ENCODE data around the gene SMC4.
"Not testable (repeated sequence)": the region's sequence is repeated elsewhere in the genome, so short reads cannot be mapped to it uniquely, and the experiment has no call there.

SMC4 gene

DNA sequence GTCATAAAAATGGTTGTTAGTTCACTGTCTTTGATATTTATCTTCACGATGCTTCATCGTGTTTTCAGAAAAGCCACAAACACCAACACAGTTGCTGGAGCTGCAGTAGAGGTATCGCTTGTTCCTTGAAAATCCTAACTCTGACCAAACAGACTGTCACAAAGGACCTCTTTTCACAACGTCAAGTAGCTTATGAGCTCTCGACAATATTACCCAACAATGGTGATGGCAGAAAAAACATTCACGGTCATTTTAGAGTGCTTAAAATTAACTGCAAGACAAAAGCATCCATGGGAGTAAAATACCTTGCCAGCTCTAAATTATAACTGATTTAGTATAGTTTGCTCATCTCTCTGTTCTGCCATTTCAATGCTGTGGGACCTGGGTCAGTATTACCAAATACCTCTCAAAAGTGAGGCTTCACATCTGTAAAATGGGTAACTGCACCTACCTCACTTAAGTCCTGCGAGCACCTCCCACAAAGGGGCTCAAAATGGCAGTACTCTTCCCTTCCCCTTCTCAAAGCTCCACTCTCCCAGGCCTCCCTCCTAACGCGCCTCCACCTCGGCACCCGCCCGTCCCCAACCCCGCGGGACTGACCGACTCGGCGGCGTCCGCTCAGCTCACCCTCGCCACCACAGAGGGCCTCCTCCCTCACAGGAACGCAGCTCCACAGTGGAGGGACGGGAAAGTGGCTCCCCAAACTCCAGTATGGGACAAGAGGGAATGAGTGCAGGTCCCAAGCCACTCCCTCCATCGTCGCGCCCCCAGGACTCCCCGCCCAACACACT is 49.6 kb downstream of the SMC4 start:
- DNase-seq, result no peak

DNA sequence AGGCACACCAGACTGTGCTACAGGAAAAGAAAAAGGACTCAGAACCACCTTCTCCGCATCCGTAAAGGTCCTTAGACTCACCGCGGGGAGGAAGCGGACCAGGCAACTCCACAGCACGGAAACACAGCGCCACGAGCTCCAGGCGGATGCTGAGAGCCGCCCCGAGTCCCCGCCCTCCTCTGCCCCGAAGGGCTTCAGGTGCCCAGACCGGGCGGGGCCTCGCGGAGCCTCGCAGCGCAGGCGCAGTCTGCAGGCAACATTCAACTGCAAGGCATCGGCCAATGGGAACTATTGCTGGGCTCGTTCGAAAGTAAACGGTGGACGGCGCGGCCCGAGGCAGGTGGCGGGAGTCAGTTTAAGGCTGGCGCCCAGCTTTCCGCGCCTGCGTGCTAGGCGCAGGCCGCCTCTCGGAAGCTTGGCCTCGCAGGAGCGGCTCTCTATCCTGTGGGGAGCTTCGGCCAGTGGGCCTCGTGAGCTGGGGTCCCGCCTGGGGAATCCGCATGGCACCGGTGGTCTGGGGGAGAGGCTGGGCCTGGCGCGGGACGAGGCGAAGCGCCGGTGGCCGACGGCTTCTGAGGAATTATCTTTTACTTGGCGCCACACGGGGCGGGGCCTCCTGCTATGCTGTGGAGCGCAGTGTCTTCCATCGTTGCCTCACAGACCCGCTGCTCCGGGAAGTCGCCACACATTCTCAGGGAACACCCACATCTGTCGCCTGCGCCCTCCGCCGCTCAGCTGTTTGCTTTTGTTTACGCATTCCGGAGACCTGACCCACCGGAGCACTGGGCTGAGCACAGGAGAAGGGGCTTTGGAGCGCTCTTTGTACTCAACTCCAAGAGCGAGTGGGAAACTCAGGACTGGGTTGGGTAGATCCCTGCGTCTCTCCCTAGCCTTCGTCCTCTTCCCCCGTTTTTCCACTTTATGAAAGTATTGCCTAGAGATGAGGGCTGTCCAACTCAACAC is 50.5 kb downstream of the SMC4 start, which contains the start of gene TRIM59:
Gene TRIM59 (minus strand): TSS at position 151 of the 963 bp plus-strand sequence. CDS start 10,603 bp downstream, outside the sequence.
- peak; percentile 25 for DNase-seq

- no peak for DNase-seq
Observed at GRCh38 chr3:160450846-160451245, 51.4 kb downstream of the SMC4 start.

GRCh38 chr3:160451602-160452001 is 52.2 kb downstream of the SMC4 start:
- DNase-seq, result no peak

DNA sequence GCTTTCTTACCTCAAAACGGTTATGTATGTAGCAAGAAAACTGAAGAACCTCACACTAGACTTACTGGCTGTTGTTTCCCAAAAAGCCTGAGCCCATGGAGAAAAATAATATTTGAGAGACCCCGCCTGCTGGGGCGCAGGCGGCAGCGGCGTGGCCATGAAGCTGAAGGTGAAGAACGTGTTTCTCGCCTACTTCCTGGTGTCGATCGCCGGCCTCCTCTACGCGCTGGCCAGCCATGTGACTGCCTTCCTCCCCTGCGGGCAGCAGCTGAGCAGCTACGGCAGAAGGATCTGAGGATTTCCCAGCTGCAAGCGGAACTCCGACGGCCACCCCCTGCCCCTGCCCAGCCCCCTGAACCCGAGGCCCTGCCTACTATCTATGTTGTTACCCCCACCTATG is 52.8 kb downstream of the SMC4 start:
- DNase-seq, result not testable (repeated sequence)

DNA sequence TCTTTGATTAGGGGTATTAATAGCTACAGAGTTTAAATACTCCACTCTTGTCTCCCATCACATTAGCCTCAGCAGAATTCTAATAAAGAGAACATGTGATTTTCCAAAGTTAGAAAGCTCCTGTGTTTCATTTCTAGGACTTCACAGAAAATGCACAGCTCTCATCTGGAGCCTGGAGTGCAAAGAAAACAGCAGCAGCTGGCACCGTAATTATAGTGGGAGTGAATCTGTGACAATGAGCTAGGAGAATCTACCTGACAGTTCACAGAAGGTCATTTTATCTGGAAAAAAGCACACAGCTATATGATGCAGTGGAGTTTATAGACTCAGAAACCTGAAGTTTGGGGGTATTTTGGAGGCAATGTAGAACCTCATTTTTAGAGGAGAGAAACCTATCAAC is 55.5 kb downstream of the SMC4 start:
- peak; percentile 85 for DNase-seq

- DNase-seq, result no peak
Observed at GRCh38 chr3:160455846-160456245, 56.4 kb downstream of the SMC4 start.

- peak; percentile 81 for DNase-seq
Observed at GRCh38 chr3:160458151-160458550, 58.7 kb downstream of the SMC4 start.

- no peak for DNase-seq
Observed at GRCh38 chr3:160459450-160459970, 60.1 kb downstream of the SMC4 start.

GRCh38 chr3:160460033-160460432 is 60.6 kb downstream of the SMC4 start:
- no peak for DNase-seq

DNA sequence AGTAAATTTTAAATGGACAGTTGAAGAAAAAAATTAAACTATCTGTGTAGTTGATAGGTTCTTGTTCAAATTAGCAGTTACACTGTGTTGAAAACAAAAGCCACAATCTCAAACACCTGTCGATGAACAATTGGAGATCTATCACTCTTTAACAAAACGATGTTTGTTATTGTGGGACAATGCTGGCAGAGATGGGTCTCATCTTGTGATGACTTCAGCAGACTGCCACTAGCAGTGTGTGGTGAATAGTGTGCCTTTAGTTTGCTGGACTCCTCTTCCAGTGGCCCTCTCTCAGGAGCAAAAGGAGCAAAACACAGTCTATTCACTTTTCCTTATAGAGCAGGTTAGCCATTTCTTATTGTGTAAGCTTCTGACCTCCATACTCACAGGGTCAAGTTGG is 64.9 kb downstream of the SMC4 start:
- DNase-seq, result no peak

DNA sequence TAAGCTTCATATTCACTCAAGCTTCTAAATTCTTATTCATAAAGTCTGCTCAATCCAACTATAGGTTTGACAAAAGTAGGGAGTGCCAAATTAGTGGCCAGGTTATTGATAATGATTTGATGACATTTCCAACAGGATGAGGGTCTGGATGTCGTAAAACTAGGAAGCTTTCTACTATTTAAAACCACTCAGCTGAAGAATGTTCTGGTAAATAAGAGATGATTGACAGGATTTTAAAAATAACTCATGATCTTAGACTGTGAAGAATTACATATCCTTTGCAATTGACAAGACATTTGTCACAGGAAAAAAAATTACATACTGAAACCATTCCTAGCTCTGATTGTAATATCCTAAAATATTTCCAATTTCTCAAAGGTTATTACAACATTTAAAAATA is 65.5 kb downstream of the SMC4 start:
- DNase-seq, result no peak

DNA sequence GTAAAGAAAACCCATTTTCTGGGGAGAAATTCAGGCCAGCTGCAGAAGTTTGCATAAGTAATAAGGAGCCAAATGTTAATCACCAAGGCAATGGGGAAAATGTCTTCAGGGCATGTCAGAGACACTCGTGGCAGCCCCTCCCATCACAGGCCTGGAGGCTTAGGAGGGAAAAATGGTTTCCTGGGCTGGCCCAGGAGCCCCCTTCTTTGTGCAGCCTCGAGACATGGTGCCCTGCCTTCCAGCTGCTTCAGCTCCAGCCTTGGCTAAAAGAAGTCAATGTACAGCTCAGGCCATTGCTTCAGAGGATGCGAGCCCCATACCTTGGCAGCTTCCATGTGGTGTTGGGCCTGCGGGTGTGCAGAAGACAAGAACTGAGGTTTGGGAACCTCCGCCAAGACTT is 70.7 kb downstream of the SMC4 start:
- no peak for DNase-seq

DNA sequence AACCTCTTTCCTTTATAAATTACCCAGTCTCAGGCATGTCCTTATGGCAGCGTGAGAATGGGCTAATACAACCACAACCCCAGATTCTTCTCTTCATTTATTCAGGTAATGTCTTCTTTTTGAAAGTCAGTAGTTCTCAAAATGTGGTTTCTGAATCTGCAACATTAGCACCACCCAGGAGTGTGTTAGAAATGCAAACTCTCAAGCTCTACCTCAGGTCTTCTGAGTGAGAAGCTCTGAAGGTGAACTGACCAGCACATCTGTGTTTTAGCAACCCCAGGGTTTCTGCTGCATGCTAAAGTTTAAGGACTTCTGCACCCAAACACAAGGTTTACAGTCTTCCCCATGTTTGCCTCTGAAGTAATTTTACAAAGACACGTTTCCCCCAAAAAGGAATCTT is 72.4 kb downstream of the SMC4 start:
- no peak for DNase-seq

- DNase-seq, result no peak
Observed at GRCh38 chr3:160472344-160472743, 72.9 kb downstream of the SMC4 start.

GRCh38 chr3:160473221-160473620 is 73.8 kb downstream of the SMC4 start:
- no peak for DNase-seq

DNA sequence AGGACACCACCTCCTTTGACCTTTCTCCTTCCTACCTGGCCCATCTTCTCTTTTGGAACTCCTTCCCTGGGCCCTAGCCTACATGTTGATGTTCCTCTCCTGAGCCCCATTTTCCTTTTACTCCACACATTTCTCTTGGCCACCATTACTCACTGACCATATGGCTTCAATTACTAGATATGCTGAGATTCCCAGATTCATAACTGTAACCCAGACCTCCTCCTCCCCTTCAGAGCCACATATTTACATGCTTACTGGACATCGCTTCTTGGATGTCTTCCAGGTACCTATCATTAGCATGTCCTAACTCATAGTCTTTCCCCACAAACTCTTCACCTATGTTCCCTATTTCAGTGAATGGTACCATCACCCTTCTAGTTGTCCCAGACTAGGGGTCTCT is 74.5 kb downstream of the SMC4 start:
- DNase-seq, result no peak

DNA sequence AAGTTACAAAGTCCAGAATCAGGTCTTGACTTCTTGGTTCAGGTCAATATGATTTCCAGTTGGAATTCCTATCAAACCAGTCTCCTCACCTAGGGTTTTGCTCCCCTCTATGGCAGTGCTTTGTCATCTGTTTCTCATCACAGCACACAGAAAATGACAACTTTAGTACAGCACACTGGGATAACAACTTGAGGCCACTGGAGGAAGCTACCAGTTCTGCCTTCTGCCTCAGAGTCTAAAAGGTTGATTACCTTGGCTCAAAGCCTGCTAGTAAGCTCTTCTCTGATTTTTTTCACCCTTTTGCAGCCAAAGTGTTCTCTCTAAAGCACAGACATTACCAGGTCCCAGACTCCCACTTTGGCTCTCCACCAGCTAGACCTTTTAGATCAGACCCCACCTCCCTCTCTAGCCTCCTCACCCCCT is 75.0 kb downstream of the SMC4 start:
- no peak for DNase-seq

GRCh38 chr3:160475153-160475552 is 75.7 kb downstream of the SMC4 start:
- no peak for DNase-seq

GRCh38 chr3:160475884-160476283 is 76.4 kb downstream of the SMC4 start:
- no peak for DNase-seq

- no peak for DNase-seq
Observed at GRCh38 chr3:160477750-160478149, 78.3 kb downstream of the SMC4 start.

- no peak for DNase-seq
Observed at GRCh38 chr3:160478338-160478737, 78.9 kb downstream of the SMC4 start.

DNA sequence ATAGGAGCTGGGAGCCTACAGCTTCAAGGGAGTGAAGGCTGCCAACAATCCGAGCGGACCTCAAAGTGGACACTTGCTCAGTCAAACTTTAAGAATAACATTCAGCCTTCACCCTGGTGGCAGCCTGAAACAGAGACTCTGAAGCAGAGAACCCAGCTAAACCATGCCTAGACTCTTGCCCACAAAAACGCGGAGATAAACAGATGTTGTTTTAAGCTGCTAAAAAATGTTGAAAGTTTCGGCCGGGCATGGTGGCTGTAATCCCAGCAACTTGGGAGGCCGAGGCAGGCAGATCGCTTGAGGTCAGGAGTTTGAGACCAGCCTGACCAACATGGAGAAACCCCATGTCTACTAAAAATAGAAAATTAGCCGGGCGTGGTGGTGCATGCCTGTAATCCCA is 79.9 kb downstream of the SMC4 start:
- no peak for DNase-seq

DNA sequence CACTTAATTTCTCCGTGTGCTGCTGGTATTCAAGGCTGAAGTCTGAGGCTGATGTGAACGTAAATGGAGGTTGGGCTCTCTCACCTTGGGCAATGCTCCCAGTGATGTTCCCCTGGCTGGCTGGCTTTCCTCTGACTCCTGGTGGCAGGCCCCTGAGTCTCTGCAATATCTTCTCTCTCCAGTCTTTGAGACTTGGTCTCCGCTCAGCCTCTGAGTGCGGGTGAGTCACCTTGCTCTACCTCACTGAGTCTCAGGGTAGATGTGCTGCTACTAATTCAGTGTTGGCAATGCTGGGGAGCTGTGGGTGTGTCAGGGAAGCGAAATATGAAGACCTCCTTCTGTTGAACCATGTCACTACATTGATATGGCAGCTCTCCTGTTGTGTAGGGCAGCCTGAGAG is 81.5 kb downstream of the SMC4 start:
- DNase-seq, result no peak
